SJCRH30 (cell line): ENCODE measurements around the gene ECE2. TPM values are rescaled to one million over a fixed set of nuclear protein-coding genes. Genes with fewer than 3 reads are reported as not detected.
A peak's percentile ranks its signal among the peaks of the same experiment; 100 is the strongest.

Experiments used
- DNase-seq, 2 experiments: peaks; one replicate each; pipeline ENCODE4 v3.0.0-alpha.2; 2015 to 2020
- H3K27ac ChIP-seq: fragments of 250-450 bp; sonication (Bioruptor Pico); 2 replicates; pipeline ENCODE4 v1.5.1; 2020; ENCODE audit warnings: mild to moderate bottlenecking, moderate library complexity
- H3K27me3 ChIP-seq: fragments of 250-450 bp; sonication (Bioruptor Pico); 2 replicates; pipeline ENCODE4 v1.5.1; 2020; ENCODE audit warnings: mild to moderate bottlenecking, moderate library complexity
- H3K36me3 ChIP-seq: fragments of 250-450 bp; sonication (Bioruptor Pico); 2 replicates; pipeline ENCODE4 v1.5.1; 2020; ENCODE audit warnings: mild to moderate bottlenecking, moderate library complexity
- H3K4me1 ChIP-seq: fragments of 250-450 bp; sonication (Bioruptor Pico); 2 replicates; pipeline ENCODE4 v1.5.1; 2020; ENCODE audit warnings: mild to moderate bottlenecking, moderate library complexity
- H3K4me3 ChIP-seq: fragments of 250-450 bp; sonication (Bioruptor Pico); 2 replicates; pipeline ENCODE4 v1.5.1; 2020; ENCODE audit warnings: mild to moderate bottlenecking, moderate library complexity
- H3K9me3 ChIP-seq: fragments of 250-450 bp; sonication (Bioruptor Pico); replicated peaks from 2 replicates; pipeline ENCODE4 v1.5.1; 2020; ENCODE audit warnings: mild to moderate bottlenecking, moderate library complexity
- total RNA-seq: library from RNA; depleted of rRNA; stranded (reverse); fragments of >200 nt; shearing (Covaris generic); gene quantifications from 2 replicates; pipeline ENCODE4 v1.2.3, GENCODE V29; 2014

ECE2 gene
- total RNA-seq, 1 experiment from 2014 or later, result not detected

DNA sequence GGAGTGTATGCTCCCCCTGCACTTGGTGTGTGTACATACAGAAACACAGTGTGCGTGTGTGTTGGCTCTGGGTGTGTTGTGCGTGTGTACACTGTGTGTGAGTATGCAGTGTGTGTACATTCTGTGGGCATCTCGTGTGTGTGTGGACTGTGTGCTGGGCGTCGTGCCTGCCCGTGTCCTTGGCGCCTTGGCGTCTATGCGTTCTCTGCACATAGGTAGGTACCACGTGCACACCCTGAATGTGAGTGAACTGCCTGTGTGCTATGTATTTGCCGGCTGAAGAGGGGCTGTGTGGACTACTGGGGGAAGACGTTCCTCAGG, 481 bp upstream of the ECE2 start:
- peaks cover 20% of the 10 kb centered on the region for H3K27me3 ChIP-seq
- no peak overlapping the region for H3K27ac ChIP-seq

DNA sequence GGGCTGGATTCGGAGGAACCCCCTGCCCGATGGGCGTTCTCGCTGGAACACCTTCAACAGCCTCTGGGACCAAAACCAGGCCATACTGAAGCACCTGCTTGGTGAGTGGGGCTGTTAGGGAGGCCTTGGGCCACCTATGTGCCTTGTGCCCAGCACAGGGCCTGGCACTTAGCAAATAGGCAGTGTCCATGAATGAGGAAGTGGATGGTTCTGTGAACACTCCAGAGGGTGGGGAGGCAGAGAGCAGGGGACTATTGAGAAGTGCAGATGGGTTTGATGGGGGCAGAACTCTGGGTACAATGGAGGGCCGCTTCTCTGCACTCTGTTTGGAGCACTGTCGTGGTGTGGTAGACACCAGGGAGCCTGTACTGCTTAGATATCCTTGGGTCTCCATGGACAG, 1.5 kb downstream of the ECE2 start:
- Histone ChIP-seq H3K4me3 (no peak overlapping the region), H3K27me3 (peaks cover 20% of the 10 kb centered on the region), H3K27ac (no peak overlapping the region), H3K9me3 (no peaks in the 10 kb centered on the region), H3K4me1 (no peaks in the 10 kb centered on the region), H3K36me3 (no peaks in the 10 kb centered on the region)
- DNase-seq, result no peak

More for the DNA sequence above, 481 bp upstream of the ECE2 start:
- no peaks in the 10 kb centered on the region for H3K9me3 ChIP-seq
- H3K4me1 ChIP-seq, result no peaks in the 10 kb centered on the region
- DNase-seq, result no peak
- no peaks in the 10 kb centered on the region for H3K36me3 ChIP-seq
- H3K4me3 ChIP-seq, result no peak overlapping the region

DNA sequence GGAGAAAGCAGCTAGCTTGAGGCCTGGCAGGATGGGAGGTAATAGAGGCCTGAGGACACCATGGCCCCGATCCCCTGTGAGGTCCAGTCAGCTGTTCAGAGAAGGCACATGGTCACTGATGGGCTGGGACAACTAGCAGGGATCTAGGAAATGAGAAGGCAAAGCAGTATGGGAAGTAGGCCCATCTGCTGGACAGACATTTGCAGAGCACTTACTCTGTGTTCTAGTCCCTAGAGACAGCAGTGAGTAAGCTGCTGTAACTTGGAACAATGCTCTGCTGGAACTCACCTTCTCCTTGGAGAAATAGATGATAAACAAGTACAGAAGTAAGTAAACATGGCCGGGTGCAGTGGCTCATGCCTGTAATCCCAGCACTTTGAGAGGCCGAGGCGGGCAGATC, 7.1 kb downstream of the ECE2 start:
- DNase-seq, result no peak
- Histone ChIP-seq H3K27me3 (no peaks in the 10 kb centered on the region), H3K9me3 (no peaks in the 10 kb centered on the region), H3K27ac (no peak overlapping the region), H3K4me1 (no peaks in the 10 kb centered on the region), H3K4me3 (no peak overlapping the region), H3K36me3 (no peaks in the 10 kb centered on the region)

DNA sequence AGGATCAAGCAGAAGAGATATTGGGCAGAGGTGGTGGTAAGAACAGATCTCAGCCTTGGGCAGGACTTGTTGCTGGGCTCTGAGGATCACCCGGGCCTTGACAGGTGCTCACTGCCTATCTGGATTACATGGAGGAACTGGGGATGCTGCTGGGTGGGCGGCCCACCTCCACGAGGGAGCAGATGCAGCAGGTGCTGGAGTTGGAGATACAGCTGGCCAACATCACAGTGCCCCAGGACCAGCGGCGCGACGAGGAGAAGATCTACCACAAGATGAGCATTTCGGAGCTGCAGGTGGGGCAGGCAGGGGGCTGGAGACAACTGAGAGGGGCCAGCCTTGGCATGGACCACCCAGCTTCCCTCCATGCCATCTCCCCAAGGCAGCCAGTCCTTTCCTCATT, 7.9 kb downstream of the ECE2 start:
- no peak for DNase-seq
- H3K4me3 ChIP-seq, result no peak overlapping the region
- no peaks in the 10 kb centered on the region for H3K36me3 ChIP-seq
- H3K27me3 ChIP-seq, result no peaks in the 10 kb centered on the region
- H3K4me1 ChIP-seq, result no peaks in the 10 kb centered on the region
- no peak overlapping the region for H3K27ac ChIP-seq
- no peaks in the 10 kb centered on the region for H3K9me3 ChIP-seq

DNA sequence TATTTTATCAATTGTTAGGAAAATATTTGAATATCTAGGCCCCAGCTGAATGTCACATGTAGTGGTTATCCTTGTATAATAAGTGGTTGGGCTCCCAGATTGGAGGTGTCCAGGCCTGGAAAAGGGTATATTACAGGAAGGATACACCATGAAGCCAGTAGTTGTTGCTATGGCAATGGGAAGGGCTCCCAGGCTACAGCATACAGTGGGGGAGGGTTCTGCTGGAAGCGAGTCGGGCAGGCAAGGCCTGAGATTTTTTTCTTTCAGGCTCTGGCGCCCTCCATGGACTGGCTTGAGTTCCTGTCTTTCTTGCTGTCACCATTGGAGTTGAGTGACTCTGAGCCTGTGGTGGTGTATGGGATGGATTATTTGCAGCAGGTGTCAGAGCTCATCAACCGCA, 8.9 kb downstream of the ECE2 start:
- peak; percentile 64 to 69 for DNase-seq
- Histone ChIP-seq H3K27me3 (no peaks in the 10 kb centered on the region), H3K4me1 (no peaks in the 10 kb centered on the region), H3K36me3 (no peaks in the 10 kb centered on the region), H3K9me3 (no peaks in the 10 kb centered on the region), H3K27ac (no peak overlapping the region), H3K4me3 (no peak overlapping the region)

DNA sequence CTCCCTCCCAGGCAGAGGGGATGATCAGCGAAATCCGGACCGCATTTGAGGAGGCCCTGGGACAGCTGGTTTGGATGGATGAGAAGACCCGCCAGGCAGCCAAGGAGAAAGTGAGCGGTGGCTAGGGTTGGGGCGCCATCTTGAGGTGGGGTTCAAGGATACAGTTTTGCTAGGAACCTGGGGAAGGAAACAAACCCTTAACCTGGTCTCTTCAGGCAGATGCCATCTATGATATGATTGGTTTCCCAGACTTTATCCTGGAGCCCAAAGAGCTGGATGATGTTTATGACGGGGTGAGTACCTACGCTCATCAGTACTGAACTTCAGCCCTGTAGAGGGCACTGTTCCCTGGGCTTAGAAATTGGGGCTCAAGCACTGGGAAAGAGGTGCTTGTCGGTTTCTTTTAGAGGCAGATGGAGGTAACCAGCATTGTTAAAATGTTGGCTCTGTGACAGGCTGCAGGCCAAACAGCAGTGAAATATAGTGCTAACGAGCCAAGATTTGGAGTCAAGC, 13.7 kb downstream of the ECE2 start:
- no peak overlapping the region for H3K27ac ChIP-seq
- H3K4me3 ChIP-seq, result no peak overlapping the region
- H3K36me3 ChIP-seq, result no peaks in the 10 kb centered on the region
- H3K4me1 ChIP-seq, result no peaks in the 10 kb centered on the region
- no peaks in the 10 kb centered on the region; the same call in 1 of the 2 replicates for H3K27me3 ChIP-seq
- DNase-seq, result peak; percentile 79 to 88
- H3K9me3 ChIP-seq, result no peaks in the 10 kb centered on the region

DNA sequence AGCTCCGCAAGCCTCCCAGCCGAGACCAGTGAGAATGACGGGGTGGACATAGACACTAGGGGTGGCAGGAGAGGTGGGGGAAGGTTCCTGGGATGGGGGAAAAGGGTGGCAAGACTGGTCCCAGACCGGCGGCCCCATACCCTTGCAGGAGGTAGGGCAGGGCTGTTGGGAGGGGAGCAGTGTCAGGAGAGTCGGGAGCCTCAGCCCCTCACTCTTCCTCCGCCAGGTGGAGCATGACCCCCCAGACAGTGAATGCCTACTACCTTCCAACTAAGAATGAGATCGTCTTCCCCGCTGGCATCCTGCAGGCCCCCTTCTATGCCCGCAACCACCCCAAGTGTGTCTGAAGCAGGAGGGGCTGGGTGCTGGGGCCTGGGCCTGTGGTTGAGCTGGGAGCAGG, 14.5 kb downstream of the ECE2 start:
- no peak overlapping the region for H3K27ac ChIP-seq
- DNase-seq, result no peak
- H3K36me3 ChIP-seq, result no peaks in the 10 kb centered on the region
- no peaks in the 10 kb centered on the region; the same call in 1 of the 2 replicates for H3K27me3 ChIP-seq
- H3K4me1 ChIP-seq, result no peaks in the 10 kb centered on the region
- H3K4me3 ChIP-seq, result no peak overlapping the region
- no peaks in the 10 kb centered on the region for H3K9me3 ChIP-seq

DNA sequence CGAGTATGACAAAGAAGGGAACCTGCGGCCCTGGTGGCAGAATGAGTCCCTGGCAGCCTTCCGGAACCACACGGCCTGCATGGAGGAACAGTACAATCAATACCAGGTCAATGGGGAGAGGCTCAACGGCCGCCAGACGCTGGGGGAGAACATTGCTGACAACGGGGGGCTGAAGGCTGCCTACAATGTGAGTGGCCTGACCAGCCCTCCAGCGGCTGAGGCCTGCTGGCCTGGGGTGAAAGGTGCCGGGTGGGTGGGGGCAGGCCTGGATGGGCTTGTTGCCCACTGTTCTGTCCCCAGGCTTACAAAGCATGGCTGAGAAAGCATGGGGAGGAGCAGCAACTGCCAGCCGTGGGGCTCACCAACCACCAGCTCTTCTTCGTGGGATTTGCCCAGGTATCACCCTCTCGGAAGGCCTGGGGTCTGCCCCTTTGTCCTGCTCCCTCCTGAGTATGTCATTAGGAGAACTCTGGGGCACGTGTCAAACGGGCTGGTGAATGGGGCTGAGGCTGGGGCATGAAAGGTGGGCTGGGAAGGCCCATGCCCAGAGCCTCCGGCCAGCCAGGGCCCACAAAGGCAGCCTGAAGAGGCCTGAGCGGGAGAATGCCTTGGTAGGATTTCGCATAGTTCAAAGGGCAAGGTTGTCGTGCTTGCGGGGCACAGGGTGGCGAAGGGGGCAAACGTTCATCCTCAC, 15.4 kb downstream of the ECE2 start:
- DNase-seq, result no peak
- H3K36me3 ChIP-seq, result no peaks in the 10 kb centered on the region
- no peak overlapping the region for H3K4me3 ChIP-seq
- H3K27ac ChIP-seq, result no peak overlapping the region
- H3K27me3 ChIP-seq, result no peaks in the 10 kb centered on the region; the same call in 1 of the 2 replicates
- H3K9me3 ChIP-seq, result no peaks in the 10 kb centered on the region
- H3K4me1 ChIP-seq, result no peaks in the 10 kb centered on the region

DNA sequence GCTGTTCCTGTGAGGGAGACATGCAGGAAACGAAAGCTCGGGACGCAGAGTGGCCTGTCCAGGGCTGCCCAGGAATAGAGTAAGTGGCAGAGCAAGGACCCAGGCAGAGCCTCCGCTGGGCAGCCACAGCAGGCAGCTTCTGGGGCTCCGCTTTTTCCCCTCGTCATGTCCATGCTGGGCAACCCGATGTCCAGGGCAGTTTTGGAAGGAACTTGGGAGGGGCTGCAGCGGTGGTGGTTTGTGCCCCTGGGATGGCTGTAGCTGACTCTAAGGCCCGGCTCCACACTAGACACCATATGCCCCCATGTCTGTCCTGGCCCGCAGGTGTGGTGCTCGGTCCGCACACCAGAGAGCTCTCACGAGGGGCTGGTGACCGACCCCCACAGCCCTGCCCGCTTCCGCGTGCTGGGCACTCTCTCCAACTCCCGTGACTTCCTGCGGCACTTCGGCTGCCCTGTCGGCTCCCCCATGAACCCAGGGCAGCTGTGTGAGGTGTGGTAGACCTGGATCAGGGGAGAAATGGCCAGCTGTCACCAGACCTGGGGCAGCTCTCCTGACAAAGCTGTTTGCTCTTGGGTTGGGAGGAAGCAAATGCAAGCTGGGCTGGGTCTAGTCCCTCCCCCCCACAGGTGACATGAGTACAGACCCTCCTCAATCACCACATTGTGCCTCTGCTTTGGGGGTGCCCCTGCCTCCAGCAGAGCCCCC, 16.1 kb downstream of the ECE2 start:
- no peak for DNase-seq
- H3K9me3 ChIP-seq, result no peaks in the 10 kb centered on the region
- H3K4me1 ChIP-seq, result no peaks in the 10 kb centered on the region
- no peaks in the 10 kb centered on the region; the same call in 1 of the 2 replicates for H3K27me3 ChIP-seq
- no peak overlapping the region for H3K27ac ChIP-seq
- H3K36me3 ChIP-seq, result no peaks in the 10 kb centered on the region
- no peak overlapping the region for H3K4me3 ChIP-seq

DNA sequence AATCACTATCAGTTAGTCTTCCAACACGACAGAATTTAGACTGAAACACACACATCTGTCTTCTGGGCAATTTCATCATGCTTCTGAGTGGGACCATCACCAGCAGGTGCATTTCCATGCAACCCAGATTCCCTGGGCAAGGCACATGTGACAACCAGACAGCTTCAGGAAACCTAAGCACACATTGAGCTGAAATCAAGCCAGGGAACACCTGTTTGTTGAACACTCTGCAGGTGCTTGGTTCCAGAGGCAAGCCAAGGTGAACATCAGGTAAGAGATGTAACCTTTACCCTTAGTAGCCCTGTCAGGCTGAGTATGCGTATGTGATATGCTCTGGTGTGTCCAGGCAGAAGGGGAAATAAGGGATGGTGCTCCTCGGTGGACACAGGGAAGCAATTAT, 19.9 kb downstream of the ECE2 start:
- no peak overlapping the region for H3K4me3 ChIP-seq
- no peaks in the 10 kb centered on the region for H3K4me1 ChIP-seq
- H3K27ac ChIP-seq, result no peak overlapping the region
- H3K27me3 ChIP-seq, result no peaks in the 10 kb centered on the region; the same call in 1 of the 2 replicates
- no peaks in the 10 kb centered on the region for H3K9me3 ChIP-seq
- DNase-seq, result no peak
- H3K36me3 ChIP-seq, result peaks cover 6% of the 10 kb centered on the region; the same call in 1 of the 2 replicates

DNA sequence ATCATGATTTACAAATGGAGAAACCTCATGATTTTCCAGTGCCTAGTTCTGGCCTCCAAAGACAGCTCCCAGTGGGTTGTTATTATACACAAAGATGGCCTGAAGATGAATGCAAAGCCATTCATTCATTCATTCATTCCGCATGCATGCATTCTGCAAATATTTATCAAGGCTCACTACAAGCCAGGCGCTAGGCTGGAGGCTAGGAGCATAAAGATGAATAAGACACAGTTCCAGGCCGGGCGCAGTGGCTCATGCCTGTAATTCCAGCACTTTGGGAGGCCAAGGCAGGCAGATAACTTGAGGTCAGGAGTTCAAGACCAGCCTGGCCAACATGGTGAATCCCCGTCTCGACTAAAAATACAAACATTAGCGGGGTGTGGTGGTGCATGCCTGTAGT, 20.8 kb downstream of the ECE2 start:
- DNase-seq, result no peak
- Histone ChIP-seq H3K4me1 (no peaks in the 10 kb centered on the region), H3K36me3 (peaks cover 15% of the 10 kb centered on the region), H3K4me3 (no peak overlapping the region), H3K27ac (no peak overlapping the region), H3K9me3 (no peaks in the 10 kb centered on the region), H3K27me3 (no peaks in the 10 kb centered on the region; the same call in 1 of the 2 replicates)

DNA sequence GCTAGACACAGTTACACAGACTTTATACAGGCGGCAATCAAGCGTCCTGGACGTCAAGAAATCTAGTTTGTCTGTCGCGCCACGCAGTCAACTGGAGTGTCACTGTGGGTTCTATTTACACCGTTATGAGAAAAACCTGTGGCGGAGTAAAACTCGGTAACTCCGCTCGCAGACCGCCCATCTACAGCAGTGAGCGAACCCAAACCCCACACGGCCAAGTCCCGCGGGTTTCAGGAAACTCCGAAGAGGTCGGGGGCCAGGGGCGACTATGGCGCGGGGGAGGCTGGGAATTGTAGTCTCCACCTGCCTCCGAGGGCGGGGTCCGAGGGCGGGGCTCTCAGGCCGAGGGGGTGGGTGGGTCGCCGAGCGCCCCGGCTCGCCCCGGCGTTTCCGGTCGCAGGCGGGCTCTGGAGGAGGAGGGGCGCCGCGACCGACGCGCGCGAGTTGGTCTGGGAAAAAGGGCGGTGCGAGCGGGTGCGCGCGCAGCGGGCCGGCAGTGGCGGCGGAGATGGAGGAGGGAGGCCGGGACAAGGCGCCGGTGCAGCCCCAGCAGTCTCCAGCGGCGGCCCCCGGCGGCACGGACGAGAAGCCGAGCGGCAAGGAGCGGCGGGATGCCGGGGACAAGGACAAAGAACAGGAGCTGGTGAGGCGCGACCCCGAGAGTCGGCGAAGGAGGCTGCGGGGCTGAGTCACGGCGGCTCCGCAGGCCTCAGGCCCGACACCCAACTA, 23.1 kb downstream of the ECE2 start, which contains the start of gene PSMD2:
TSS of gene PSMD2 (plus strand) at position 483 of the 729 bp plus-strand sequence. CDS start at position 509, 26 bp downstream.
- Histone ChIP-seq H3K4me3 (peak within 1 kb of the TSS; percentile 99), H3K9me3 (no peaks in the 10 kb centered on the region), H3K27me3 (no peaks in the 10 kb centered on the region), H3K27ac (peak within 1 kb of the TSS; percentile 60), H3K4me1 (no peaks in the 10 kb centered on the region), H3K36me3 (peaks cover 36% of the 10 kb centered on the region)
- peak; percentile 96 to 97 for DNase-seq

DNA sequence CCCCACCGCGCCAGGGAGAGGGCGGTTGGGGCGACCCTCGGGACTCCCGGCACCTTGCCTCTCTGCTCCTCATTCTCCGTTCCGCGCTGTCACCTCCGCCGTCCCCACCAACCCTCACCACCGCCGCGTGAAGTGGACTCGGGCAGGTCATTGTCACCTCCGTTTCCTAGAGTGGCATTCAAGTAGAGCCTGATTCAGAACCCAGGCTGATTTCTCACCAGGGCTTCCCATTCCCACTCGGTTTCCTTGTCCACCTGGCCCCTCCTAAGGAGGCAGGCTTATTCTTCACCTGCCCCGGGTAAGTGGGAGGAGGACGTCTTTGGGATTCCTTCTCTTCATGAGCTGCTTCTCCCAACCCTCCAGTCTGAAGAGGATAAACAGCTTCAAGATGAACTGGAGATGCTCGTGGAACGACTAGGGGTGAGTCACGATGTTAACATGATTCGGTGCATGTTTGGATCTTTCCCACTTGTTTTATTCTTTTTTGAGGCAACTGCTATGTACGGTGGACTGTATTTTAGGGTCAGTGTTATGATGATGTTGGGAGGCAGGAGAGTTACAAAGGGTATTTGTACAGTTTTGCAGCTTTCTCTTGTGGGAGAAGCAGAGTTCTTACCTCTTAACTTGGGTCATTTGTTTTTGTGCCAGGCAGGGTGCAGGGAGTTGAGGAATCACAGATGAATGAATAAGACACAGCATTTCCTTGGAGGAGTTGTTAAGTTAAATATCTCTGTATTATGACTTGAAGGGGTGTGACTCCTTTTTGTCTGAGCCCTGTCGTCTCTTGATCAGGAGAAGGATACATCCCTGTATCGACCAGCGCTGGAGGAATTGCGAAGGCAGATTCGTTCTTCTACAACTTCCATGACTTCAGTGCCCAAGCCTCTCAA, 23.9 kb downstream of the ECE2 start:
- Histone ChIP-seq H3K4me1 (no peaks in the 10 kb centered on the region), H3K27ac (peak overlapping the region; percentile 60), H3K9me3 (no peaks in the 10 kb centered on the region), H3K36me3 (peaks cover 43% of the 10 kb centered on the region), H3K4me3 (peak overlapping the region; percentile 99), H3K27me3 (no peaks in the 10 kb centered on the region)
- DNase-seq, result no peak

DNA sequence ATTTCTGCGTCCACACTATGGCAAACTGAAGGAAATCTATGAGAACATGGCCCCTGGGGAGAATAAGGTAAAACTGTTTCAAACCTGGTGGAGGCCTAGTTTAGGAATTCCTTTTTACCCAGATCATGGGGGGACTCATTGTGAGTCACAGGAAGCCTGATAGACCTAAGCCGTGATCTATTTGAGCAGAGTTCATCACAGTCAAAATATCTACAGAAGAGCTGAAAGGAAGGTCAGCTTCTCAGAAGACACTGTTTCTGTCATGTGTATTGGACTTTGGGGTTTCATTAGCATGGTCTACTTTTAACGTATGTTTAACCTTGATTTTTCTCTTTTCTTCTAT, 24.5 kb downstream of the ECE2 start:
- H3K9me3 ChIP-seq, result no peaks in the 10 kb centered on the region
- no peaks in the 10 kb centered on the region for H3K27me3 ChIP-seq
- no peaks in the 10 kb centered on the region for H3K4me1 ChIP-seq
- DNase-seq, result no peak
- peaks cover 45% of the 10 kb centered on the region for H3K36me3 ChIP-seq
- H3K4me3 ChIP-seq, result peak overlapping the region; percentile 99
- H3K27ac ChIP-seq, result no peak overlapping the region
